ENCODE measurements around the gene PDXK.
"Not testable (repeated sequence)": the region's sequence is repeated elsewhere in the genome, so short reads cannot be mapped to it uniquely, and the experiment has no call there.

DNA sequence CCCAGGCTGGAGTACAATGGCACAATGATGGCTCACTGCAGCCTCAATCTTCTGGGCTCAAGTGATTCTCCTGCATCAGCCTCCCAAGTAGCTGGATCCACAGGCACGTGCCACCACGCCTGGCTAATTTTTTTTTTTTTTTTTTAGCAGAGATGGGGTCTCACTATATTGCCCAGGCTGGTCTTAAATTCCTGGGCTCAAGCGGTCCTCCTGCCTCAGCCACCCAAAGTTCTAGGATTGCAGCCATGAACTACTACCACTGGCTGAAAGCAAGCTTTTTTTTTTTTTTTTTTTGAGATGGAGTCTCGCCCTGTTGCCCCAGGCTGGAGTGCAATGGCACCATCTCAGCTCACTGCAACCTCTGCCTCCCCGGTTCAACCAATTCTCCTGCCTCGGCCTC lies 5.8 kb upstream of the PDXK start:
- not testable (repeated sequence) for TF ChIP-seq SPI1 (IDR thresholded peaks at IDR 0.05; ENCODE audit: borderline replicate concordance, insufficient read depth, low read depth, low read length); RAD21 (IDR thresholded peaks at IDR 0.05; ENCODE audit: insufficient read depth, low read depth, low read length); TAF1 (IDR thresholded peaks at IDR 0.05; ENCODE audit: borderline replicate concordance, low read depth, low read length); CHD4 (IDR thresholded peaks at IDR 0.05); BRCA1 (IDR thresholded peaks at IDR 0.05; ENCODE audit: low read depth, low read length); ZNF207 (IDR thresholded peaks at IDR 0.05; ENCODE audit: borderline replicate concordance); EP300 (IDR thresholded peaks at IDR 0.05; ENCODE audit: borderline replicate concordance in 1 of 2, control insufficient read depth in 1 of 2, low read depth in 2 of 2, low read length in 2 of 2); KAT2A (conservative IDR thresholded peaks at IDR 0.05; ENCODE audit: control insufficient read depth, low read depth, low read length); CREB1 (IDR thresholded peaks at IDR 0.05; ENCODE audit: low read depth); POLR2A (IDR thresholded peaks at IDR 0.05; ENCODE audit: low read depth, low read length); RCOR1 (conservative IDR thresholded peaks at IDR 0.05; ENCODE audit: low read depth, low read length)
- TF ChIP-seq, protein P1, sequence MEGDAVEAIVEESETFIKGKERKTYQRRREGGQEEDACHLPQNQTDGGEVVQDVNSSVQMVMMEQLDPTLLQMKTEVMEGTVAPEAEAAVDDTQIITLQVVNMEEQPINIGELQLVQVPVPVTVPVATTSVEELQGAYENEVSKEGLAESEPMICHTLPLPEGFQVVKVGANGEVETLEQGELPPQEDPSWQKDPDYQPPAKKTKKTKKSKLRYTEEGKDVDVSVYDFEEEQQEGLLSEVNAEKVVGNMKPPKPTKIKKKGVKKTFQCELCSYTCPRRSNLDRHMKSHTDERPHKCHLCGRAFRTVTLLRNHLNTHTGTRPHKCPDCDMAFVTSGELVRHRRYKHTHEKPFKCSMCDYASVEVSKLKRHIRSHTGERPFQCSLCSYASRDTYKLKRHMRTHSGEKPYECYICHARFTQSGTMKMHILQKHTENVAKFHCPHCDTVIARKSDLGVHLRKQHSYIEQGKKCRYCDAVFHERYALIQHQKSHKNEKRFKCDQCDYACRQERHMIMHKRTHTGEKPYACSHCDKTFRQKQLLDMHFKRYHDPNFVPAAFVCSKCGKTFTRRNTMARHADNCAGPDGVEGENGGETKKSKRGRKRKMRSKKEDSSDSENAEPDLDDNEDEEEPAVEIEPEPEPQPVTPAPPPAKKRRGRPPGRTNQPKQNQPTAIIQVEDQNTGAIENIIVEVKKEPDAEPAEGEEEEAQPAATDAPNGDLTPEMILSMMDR (IDR thresholded peaks at IDR 0.05 in 2 of 3, conservative IDR thresholded peaks at IDR 0.05 in 1 of 3; ENCODE audit: control insufficient read depth in 2 of 3, extremely low read depth in 1 of 3, insufficient read depth in 1 of 3, low read depth in 3 of 3, low read length in 3 of 3), result not testable (repeated sequence)
- TF ChIP-seq, protein P2, sequence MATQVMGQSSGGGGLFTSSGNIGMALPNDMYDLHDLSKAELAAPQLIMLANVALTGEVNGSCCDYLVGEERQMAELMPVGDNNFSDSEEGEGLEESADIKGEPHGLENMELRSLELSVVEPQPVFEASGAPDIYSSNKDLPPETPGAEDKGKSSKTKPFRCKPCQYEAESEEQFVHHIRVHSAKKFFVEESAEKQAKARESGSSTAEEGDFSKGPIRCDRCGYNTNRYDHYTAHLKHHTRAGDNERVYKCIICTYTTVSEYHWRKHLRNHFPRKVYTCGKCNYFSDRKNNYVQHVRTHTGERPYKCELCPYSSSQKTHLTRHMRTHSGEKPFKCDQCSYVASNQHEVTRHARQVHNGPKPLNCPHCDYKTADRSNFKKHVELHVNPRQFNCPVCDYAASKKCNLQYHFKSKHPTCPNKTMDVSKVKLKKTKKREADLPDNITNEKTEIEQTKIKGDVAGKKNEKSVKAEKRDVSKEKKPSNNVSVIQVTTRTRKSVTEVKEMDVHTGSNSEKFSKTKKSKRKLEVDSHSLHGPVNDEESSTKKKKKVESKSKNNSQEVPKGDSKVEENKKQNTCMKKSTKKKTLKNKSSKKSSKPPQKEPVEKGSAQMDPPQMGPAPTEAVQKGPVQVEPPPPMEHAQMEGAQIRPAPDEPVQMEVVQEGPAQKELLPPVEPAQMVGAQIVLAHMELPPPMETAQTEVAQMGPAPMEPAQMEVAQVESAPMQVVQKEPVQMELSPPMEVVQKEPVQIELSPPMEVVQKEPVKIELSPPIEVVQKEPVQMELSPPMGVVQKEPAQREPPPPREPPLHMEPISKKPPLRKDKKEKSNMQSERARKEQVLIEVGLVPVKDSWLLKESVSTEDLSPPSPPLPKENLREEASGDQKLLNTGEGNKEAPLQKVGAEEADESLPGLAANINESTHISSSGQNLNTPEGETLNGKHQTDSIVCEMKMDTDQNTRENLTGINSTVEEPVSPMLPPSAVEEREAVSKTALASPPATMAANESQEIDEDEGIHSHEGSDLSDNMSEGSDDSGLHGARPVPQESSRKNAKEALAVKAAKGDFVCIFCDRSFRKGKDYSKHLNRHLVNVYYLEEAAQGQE (IDR thresholded peaks at IDR 0.05; ENCODE audit: low read depth, low read length), result not testable (repeated sequence)

All from GM12878 (cell line).